ENCODE data around the gene CEMIP. TPM values are rescaled to one million over a fixed set of nuclear protein-coding genes. Genes with fewer than 3 reads are reported as not detected.
A peak's percentile ranks its signal among the peaks of the same experiment; 100 is the strongest.
"Not testable (repeated sequence)": the region's sequence is repeated elsewhere in the genome, so short reads cannot be mapped to it uniquely, and the experiment has no call there.

The CEMIP gene
- total RNA-seq, 4 donors from 2014 or later: 0.11 to 2.0 (median 0.98) TPM

DNA sequence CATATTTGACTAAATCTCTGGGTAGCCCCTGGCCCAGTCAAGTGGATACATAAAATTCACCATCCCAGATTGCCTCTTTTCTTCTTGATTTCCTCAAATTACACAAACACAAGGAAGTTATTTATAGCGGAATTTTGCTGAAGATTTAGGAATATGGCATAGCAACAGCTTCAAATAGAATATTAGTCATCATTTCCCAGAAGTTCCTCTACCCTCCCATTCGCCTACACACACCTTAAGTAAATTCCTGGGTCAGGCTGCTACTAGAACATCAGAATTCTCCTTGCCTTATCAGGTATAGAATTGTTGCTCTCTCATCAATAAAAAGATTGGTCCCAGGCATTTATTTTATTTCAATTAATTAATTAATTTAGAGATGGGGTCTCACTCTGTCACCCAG, 178.8 kb downstream of the CEMIP start:
- Histone ChIP-seq H3K36me3 (no peaks in the 10 kb centered on the region), H3K9me3 (no peaks in the 10 kb centered on the region), H3K4me3 (replicated peaks in 1 of 3) (no peak overlapping the region), H3K27me3 (no peaks in the 10 kb centered on the region), H3K27ac (no peak overlapping the region), H3K4me1 (peaks cover 0 to 11% of the 10 kb centered on the region in 2 donors)
- no peak for TF ChIP-seq CTCF (IDR thresholded peaks at IDR 0.05)
- no peak for TF ChIP-seq POLR2A (IDR thresholded peaks at IDR 0.05)
- DNase-seq: no peak
- WGBS, 2 donors: 94 to 100% methylated on average over 2 of the region's 2 CpGs
- intact Hi-C loops (cut with DNase I): no loop called here

DNA sequence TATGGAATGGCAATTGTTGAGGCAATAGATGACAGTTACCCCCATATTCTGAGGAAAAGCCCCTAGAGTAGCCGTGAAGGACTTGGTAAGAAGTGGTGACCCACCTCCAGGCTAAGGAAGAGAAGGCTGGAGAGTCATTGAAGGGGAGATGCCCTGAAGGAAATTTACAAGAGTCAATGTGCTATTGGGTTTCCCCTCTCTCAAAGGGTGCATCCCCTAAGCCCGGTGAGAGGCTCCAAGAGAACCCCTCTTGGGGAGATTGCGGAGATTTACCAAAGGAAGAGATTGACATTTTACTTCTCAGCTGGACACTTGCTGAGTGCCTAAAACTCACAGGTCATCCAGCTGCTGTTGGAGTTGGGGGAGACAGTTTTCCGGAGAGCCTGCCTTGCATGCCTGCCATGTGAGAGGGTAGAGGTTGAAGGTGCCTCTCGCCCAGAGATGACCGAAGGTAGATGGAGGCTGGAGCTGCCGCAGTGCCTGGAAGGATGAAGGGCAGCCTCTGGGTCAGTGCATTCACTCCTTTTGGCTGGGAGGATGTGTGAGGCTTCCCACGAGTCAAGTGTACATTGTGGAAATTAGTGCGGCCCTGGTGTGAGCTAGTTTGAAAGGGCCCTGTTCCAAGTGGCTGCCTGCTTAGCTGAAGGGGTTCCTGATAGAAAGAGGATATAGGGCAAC, 179.8 kb downstream of the CEMIP start:
- WGBS, 2 donors: 97 to 98% methylated on average over 9 of the region's 9 CpGs
- no peaks in the 10 kb centered on the region for H3K9me3 ChIP-seq
- no peak overlapping the region for H3K4me3 ChIP-seq (replicated peaks in 1 of 3)
- no peak for DNase-seq
- no peaks in the 10 kb centered on the region for H3K27me3 ChIP-seq
- TF ChIP-seq CTCF (IDR thresholded peaks at IDR 0.05) (no peak), POLR2A (IDR thresholded peaks at IDR 0.05) (no peak)
- H3K27ac ChIP-seq: no peak overlapping the region
- H3K4me1 ChIP-seq: peaks cover 0 to 11% of the 10 kb centered on the region in 2 donors
- intact Hi-C loops (cut with DNase I): no loop called here
- no peaks in the 10 kb centered on the region for H3K36me3 ChIP-seq

DNA sequence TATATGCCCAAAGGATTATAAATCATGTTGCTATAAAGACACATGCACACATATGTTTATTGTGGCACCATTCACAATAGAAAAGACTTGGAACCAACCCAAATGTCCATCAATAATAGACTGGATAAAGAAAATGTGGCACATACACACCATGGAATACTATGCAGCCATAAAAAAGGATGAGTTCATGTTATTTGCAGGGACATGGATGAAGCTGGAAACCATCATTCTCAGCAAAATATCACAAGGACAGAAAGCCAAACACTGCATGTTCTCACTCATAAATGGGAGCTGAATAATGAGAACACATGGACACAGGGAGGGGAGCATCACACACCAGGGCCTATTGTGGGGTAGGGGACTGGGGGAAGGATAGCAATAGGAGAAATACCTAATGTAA, 186.3 kb downstream of the CEMIP start:
- not testable (repeated sequence) for H3K36me3 ChIP-seq; H3K9me3 ChIP-seq; H3K27ac ChIP-seq; H3K27me3 ChIP-seq; H3K4me3 ChIP-seq (replicated peaks in 1 of 3); DNase-seq
- intact Hi-C loops (cut with DNase I): loop anchor here (5.0 to 10.0 kb wide), 2 partner anchors 401 to 513 kb away; no protein-coding TSS in a partner anchor
- peaks cover 4 to 15% of the 10 kb centered on the region in 2 donors for H3K4me1 ChIP-seq

GRCh38 chr15:80966431-80967197, 187.4 kb downstream of the CEMIP start:
- Histone ChIP-seq H3K27me3 (no peaks in the 10 kb centered on the region), H3K4me3 (replicated peaks in 1 of 3) (no peak overlapping the region), H3K4me1 (peaks cover 4 to 15% of the 10 kb centered on the region in 2 donors), H3K27ac (peak overlapping the region in 2 of 3 donors; percentile 3 to 20), H3K36me3 (peaks cover 8 to 9% of the 10 kb centered on the region in 2 donors), H3K9me3 (no peaks in the 10 kb centered on the region)
- no peak for DNase-seq
- intact Hi-C loops (cut with DNase I): loop anchor here (5.0 to 10.0 kb wide), 2 partner anchors 402 to 514 kb away; no protein-coding TSS in a partner anchor
- TF ChIP-seq CTCF (IDR thresholded peaks at IDR 0.05) (no peak), POLR2A (IDR thresholded peaks at IDR 0.05) (no peak)
- 91 to 98% methylated on average over 8 of the region's 8 CpGs for WGBS, 2 donors

DNA sequence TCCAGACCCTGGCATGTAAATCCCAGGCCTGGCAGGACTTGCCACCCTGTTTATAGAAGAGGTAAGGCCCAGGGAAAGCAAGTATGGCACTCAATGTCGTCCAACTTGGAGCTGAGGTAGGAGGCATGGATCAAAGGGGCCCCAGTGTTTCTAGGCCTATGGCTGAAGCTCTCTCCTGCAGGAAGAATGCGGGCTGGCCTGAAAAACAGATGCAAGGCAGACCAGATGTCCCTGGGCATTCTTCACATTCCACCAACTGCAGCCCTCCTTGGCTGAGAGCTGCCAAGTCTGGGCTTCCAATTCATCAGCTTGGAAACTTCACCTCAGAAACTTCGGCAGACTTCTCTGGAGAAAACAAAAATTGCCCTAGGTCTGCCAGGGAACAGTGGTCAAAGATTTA, 188.3 kb downstream of the CEMIP start:
- peaks cover 8 to 9% of the 10 kb centered on the region in 2 donors for H3K36me3 ChIP-seq
- TF ChIP-seq CTCF (IDR thresholded peaks at IDR 0.05): no peak
- no peak for TF ChIP-seq POLR2A (IDR thresholded peaks at IDR 0.05)
- DNase-seq: peak; percentile 50 to 79
- no peaks in the 10 kb centered on the region for H3K9me3 ChIP-seq
- intact Hi-C loops (cut with DNase I): loop anchor here (5.0 to 10.0 kb wide), 2 partner anchors 403 to 515 kb away; no protein-coding TSS in a partner anchor
- H3K4me1 ChIP-seq: peaks cover 4 to 15% of the 10 kb centered on the region in 2 donors
- no peaks in the 10 kb centered on the region for H3K27me3 ChIP-seq
- 50 to 55% methylated on average over 3 of the region's 3 CpGs for WGBS, 2 donors
- H3K4me3 ChIP-seq (replicated peaks in 1 of 3): no peak overlapping the region
- H3K27ac ChIP-seq: peak overlapping the region in 2 of 3 donors; percentile 3 to 20
